KG1 (cell line): ENCODE measurements around the gene PAGR1.
A peak's percentile ranks its signal among the peaks of the same experiment; 100 is the strongest.
"Not testable (repeated sequence)": the region's sequence is repeated elsewhere in the genome, so short reads cannot be mapped to it uniquely, and the experiment has no call there.

Source experiments
- DNase-seq: peaks from one replicate; lab custom pipeline; 2025; lab: John Stamatoyannopoulos, UW

Gene PAGR1

GRCh38 chr16:29815793-29816693, at the start of gene PAGR1:
TSS of gene PAGR1 (plus strand) at chr16:29816152. CDS start at chr16:29816526, 374 bp downstream.
- peak; percentile 97 for DNase-seq

- DNase-seq = no peak
Measured at GRCh38 chr16:29766571-29766970, 49.4 kb upstream of the PAGR1 start.

- DNase-seq = no peak
Measured at GRCh38 chr16:29767062-29767461, 48.9 kb upstream of the PAGR1 start.

GRCh38 chr16:29769507-29769906, 46.4 kb upstream of the PAGR1 start:
- DNase-seq = no peak

- no peak for DNase-seq
Measured at GRCh38 chr16:29770250-29770929, 45.6 kb upstream of the PAGR1 start.

GRCh38 chr16:29772330-29772729, 43.6 kb upstream of the PAGR1 start:
- not testable (repeated sequence) for DNase-seq

- no peak for DNase-seq
Measured at GRCh38 chr16:29774730-29775129, 41.2 kb upstream of the PAGR1 start.

GRCh38 chr16:29775742-29776408, 40.1 kb upstream of the PAGR1 start:
- no peak for DNase-seq

GRCh38 chr16:29777576-29778350, 38.2 kb upstream of the PAGR1 start, which contains the start of gene ZG16:
TSS of gene ZG16 (plus strand) at chr16:29778256. CDS start at chr16:29779267, 1,011 bp downstream.
- no peak for DNase-seq

- DNase-seq = no peak
Measured at GRCh38 chr16:29779474-29779873, 36.5 kb upstream of the PAGR1 start.

GRCh38 chr16:29783094-29783953, 32.6 kb upstream of the PAGR1 start:
- not testable (repeated sequence) for DNase-seq

- DNase-seq = no peak
Measured at GRCh38 chr16:29784157-29784556, 31.8 kb upstream of the PAGR1 start.

- DNase-seq = no peak
Measured at GRCh38 chr16:29784901-29785500, 31.0 kb upstream of the PAGR1 start.

GRCh38 chr16:29787155-29787554, 28.8 kb upstream of the PAGR1 start:
- not testable (repeated sequence) for DNase-seq

- DNase-seq = no peak
Measured at GRCh38 chr16:29789775-29790182, 26.2 kb upstream of the PAGR1 start.

GRCh38 chr16:29790183-29790948, 25.6 kb upstream of the PAGR1 start, which contains the start of gene KIF22:
TSS of gene KIF22 (plus strand) at chr16:29790751. CDS start at chr16:29790760, 9 bp downstream.
- DNase-seq = peak; percentile 95

- no peak for DNase-seq
Measured at GRCh38 chr16:29790949-29791844, 24.8 kb upstream of the PAGR1 start.
